8988T (cell line): ENCODE data around the gene CACNB2.
"Not testable (repeated sequence)": the region's sequence is repeated elsewhere in the genome, so short reads cannot be mapped to it uniquely, and the experiment has no call there.

ENCODE experiments used
- DNase-seq: peaks from one replicate; pipeline ENCODE4 v3.0.0; 2011

The CACNB2 gene

DNA sequence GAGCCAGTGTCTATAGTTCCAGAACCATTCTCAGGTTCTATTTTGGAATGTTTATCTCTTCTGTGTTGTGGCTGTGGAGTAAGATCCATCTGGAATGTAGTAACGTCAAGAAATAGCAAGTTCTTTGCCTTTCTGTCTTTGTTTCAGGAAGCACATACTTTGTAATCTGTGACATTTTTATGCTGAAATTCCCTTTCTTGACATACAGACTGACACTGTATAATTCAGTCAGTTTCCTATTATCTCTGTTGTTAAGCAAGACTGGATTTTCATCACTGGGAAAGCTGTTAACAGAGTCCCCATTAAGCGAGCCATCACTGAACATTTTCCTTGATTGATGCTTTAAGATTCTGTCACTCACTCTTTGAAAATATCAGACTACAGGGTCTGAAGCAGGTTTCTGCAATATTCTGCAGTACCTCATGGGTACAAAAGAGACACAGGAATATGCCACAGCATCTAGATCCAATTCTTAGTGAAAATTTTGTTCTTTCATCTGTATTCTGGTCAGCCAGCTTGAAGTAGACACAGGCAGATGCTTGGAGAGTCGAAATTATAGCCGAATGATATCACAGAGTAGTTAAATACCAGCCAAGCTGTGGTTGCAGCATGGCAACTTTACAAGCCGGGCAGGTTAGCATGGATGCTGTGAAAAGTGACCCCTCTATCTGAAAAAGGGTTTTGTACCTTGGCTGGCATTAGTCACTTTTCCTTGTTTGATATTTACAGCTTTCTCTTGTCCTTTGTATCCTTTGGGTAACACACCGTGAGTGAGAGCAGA is 62.6 kb downstream of the CACNB2 start:
- DNase-seq: no peak

DNA sequence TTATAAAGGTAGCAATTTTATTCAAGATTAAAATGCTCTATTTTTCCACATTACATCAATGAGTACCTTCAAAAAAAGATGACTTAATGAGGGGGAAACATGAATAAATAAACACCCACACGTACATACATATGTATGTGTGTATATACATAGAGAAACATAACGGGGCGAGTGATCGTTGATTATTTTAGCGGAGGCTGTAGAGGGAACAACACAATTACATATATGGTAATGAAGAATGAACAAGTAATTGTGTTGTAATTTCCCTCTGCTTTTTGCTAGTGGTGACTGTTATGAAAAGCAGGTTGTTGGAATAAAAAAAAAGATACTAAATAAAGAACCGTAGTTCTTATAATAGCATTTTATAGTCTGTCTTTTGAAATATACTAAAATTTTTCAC is 63.2 kb downstream of the CACNB2 start:
- no peak for DNase-seq

DNA sequence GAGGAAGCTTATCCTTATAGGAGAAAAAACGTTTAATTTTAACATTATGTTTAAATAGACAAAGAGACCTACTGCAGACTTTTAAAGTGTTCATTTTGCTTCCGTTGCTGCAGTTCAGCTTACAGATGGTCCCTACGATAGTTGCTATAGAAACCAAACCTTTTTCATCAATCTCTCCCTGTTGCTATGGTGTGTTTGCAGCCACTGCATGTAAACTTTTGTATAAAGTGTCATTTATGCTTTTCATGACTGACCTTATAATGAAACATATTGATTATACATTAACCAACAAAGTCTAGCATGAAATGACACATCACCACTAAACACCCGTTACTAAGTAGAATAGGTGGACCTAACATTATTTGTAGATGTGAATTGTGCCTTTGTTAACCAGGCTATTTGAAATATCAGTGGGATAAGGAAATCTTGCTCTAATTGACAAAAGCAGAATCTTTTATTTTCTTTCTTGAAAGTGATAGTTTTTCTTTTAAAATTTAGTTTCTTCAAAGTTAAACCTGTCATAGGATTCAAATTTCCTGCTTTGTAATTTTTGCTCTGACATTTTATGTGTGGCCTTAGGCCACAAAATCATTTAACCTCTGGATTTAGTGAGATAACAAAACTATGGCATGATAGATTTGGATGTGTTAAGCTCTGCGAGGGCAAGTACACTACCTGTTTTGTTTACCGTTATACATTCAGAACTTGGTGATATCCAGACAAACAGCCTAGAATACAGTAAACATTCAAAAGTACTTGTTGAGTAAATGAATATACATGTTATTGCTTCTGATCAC is 64.0 kb downstream of the CACNB2 start:
- no peak for DNase-seq

DNA sequence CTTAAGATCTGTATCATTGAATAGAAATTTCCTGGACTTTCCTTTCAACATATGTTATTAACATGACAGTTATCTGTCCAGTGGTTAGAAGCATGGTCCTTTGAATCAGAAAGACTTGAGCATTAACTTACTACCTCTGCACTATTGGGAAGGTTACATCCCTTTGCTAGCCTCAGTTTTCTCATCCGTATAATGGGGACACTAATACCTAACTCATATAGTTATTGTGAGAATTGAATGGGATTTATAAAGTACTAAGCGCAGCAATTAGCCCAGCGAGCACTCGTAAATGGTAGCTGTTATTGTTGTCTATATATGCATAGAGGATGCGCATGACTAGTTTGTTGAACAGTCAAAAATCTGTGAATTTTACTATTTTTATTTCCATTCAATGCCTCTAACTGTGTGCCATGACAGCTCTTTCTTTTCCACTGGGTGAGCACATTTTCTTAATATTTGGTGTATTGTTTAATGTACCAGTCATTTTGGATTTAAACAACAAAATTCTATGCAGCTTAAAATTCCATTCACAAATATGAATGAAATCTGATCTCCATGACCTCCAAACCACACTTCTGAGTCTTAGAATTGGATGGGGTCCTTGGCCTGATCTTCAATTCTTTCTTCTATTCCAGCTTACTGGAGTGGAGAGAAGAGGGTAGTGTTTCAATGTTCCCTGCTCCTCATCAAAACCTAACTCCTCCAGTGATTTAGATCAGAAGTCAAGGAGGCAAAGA is 65.0 kb downstream of the CACNB2 start:
- DNase-seq: no peak

DNA sequence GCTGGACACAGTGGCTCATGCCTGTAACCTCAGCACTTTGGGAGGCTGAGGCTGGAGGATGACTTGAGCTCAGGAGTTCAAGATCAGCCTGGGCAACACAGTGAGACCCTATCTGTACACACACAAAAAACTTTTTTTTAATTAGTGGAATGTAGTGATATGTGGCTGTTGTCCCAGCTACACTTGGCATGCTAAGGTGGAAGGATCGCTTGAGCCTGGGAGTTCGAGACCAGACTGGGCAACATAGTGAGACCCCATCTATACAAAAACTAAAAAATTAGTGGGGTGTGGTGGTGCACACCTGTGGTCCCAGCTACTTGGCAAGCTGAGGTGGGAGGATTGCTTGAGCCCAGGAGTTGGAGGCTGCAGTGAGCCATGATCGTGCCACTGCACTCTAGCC is 68.0 kb downstream of the CACNB2 start:
- not testable (repeated sequence) for DNase-seq

DNA sequence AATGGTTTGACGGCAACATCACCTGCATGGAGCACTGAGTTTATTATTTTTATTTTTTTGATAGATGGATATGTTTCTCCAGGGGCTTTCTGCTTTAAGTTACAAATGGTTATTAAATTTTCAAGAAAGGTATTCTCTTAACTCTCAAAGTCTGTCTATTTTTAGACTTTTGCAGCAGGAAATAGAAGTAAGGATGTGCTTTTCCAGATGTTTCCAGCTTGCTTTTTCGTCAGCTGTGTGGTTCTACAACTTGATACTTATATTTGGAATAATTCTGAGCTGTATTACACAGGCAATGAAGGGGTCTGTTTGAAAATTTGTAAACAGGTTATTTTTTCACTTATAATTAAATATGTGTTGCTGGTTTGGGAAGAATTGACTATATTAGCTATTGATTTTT is 69.0 kb downstream of the CACNB2 start:
- DNase-seq: no peak

DNA sequence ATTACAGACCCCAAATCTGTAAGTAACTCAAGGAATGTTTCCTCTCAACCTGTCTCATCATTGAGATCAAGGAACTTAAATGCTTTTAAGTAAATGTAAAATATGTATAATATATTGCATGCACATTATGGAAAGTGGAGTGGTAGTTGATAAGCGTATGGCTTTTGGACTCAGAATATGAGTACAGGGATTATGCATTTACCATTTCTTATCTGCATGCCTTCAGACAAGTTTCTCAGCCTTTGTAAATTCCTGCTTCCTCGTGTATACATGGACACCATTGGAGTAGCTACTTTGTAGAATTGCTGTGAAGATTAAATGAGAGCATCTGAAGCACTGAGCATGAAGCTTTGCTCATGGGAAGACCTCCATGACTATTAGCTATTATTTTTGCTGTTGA is 70.5 kb downstream of the CACNB2 start:
- DNase-seq: no peak

DNA sequence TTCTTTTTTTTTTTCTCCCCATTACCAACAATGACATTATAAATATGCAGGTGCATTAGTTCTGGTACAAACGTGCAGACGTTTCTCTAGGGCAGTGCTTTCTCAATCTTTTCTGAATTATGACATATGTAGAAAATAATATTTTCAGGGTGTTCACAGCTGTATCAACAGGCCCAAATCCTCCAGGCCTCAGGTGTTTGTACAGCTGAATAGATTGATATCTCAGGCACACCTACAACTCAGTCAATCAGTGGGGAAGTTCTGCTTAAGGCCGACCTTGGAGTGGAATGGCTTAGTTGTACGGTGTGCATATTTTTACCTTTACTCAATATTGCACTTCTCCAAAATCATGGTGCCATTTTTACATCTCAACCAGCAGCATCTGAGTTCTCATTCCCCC is 71.6 kb downstream of the CACNB2 start:
- no peak for DNase-seq

DNA sequence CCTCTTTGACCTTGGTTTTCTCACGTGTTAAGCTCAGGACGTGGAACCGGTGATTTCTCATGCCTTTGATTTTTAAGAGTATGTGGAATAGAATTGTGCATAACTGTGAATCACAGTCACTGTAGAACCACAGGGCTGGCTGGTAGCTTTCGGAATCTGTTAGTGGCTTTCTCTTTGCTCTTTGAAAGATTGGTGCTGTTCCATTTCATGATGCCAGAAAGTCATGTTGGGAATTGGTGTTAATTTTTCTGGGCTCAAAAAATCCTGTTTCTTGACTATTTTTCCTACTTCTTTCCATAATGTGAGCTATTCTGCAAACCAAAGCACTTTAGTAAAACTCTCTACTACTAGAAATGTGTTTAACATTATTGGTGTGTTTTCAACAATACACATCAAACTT is 73.0 kb downstream of the CACNB2 start:
- no peak for DNase-seq

DNA sequence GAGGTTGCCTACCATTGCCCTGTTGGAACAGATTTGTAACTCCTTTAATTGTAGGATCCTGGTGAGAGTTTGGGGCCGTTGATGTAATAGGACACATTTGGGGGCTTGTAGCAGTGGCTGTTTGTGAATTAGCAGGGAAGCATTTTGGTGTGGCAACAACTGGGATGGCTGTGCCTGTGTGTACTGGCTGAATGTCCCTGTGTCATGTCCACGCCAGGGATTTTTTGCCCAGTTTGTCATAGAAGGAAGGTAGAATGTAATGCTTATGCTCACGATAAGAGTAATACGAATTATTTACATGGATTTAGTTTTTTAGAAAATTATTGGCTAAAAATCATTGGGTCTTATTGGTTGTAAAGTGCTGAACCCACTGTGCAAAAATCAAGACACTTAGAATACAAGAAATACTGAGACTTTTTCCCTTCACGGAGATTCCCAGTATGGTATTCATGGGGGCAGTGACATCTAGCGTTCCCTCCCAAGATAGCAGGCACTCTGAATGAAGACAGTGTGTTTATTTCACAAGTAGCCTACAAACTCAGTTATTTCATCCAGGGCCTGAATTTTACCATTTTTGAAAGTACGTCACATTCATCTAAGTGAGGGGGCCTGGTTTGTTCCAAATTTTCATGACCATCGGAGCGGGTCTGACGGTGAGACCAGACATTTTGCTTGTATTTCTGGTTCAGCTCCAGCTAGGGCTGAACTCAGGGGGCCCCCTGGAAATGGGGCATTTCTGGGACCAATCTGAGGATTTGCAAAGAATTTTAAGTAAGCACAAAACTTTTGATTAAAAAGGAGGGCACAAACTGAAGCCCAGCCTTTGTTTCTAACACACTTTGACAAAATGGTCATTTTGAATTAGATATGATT is 74.7 kb downstream of the CACNB2 start:
- DNase-seq: no peak

DNA sequence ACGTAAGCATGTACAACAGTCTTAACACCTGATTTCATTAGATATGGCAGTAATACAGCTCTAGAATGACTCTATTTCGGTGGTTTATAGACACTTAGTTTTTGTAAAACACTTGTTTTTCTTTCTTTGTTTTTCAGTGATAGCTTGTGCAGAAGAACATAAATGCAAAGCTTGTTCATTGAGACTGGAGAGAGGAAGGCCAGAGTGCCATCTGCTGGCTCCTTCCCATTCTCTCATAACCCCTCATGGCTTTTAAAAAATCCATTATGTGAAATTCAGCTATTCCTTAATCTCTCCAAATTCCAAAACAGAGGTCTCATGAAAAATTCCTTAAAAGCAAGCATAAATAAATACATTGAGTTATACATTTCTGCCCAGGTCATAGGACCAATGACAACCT is 76.3 kb downstream of the CACNB2 start:
- DNase-seq: no peak

DNA sequence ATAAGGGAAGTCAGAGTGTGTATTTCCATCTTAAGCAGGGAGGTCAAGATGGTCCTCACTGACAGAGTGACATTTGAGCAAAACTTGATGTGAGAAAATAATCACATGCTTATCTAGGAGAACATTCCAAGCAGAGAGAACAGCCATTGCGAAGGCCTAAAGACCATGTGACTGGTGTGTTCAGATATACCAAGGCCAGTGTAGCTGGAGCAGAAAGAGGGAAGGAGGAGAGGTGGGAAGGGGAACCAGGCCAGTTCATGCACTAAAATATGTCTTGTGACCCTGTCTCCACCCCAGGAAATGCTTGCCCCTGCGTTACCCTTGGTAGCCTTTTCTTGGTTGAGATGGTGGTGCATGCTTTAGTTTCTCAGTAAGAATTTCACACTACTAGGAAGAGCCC is 77.4 kb downstream of the CACNB2 start:
- DNase-seq: no peak

DNA sequence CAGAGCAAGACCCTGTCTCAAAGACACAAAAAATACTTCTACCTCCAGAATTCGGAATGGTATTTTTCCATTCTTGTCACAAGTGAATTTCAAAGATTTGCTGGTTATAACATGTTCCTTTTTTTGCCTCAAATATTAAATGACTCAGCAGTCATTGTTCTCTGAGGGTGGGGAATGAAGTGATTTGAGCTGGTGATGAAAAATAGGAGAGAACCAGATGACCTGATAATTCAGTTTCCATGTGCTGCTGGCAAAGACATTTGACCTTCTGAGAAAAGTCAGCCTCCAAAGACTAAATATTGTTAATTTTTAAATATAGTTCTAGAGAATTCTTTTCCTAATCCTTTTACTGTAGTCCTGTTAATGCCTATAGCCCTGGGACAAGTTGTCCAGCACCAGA is 78.9 kb downstream of the CACNB2 start:
- DNase-seq: no peak

DNA sequence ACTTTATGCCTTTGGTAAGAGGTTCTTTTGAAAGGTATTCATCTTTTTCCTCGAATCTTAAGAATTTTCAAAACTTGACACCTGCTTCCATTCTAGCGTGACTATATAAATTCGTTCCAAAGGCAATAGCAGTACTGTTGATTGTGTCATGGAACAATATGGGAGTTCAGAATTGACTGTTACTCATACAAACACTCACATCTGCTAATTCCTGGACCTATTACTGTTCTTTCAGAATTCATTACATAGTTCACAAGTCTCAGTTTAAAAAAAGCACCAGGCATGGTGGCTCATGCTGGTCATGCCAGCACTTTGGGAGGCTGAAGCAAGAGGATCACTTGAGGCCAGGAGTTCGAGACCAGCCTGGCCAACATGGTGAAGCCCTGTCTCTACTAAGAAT is 80.9 kb downstream of the CACNB2 start:
- no peak for DNase-seq

DNA sequence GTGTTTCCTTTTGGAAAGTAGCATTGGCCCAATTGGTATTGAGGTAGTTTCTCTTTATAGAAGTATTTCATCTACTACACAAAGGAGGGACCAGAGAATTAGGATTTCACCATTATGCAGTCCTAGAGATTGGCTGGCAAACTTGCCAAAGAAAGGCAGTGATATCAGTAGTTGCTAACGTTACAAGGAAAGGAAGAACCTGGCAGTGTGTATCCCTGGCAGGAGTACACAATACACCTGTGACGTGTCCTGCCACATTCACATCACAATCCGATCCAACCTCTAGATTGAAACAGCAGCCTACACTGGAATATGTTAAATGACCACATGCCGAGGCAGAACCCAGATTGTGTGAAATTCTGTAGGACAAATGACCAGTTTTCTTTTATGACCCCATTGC is 81.7 kb downstream of the CACNB2 start:
- no peak for DNase-seq

DNA sequence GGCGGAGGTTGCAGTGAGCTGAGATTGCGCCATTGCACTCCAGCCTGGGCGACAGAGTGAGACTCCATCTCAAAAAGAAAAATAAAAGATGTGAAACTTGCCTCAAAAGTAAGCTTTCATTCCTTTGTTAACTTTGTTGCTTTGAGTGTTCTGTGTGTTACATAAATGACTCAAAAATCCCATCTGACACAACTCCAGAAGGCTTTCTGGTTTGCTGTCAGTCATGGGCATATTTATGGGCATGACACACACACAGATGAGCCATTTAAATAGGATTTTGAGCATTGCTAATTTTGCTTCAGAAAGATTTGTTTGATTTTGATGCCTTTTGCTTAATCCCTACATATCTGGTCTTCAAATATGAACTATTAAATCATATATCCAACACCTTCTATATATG is 82.6 kb downstream of the CACNB2 start:
- no peak for DNase-seq

DNA sequence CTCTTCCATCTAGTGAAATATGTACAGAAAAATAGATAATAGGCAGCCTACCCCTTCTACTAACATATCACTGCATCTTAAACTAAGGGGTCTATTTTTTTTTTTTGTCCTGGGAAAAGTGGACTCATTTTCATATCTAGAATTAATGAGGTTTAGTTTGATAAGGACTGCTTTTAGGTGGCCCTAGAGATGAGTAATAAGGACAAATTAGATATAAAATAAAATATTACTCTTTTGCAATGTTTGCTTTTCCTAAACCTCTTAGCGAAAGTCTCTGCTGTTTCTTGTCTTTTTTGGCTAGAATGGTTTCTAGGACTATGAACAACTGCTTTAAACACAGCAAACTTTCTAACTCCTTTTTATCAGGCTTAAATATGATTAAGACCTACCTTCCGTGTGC is 83.7 kb downstream of the CACNB2 start:
- no peak for DNase-seq

DNA sequence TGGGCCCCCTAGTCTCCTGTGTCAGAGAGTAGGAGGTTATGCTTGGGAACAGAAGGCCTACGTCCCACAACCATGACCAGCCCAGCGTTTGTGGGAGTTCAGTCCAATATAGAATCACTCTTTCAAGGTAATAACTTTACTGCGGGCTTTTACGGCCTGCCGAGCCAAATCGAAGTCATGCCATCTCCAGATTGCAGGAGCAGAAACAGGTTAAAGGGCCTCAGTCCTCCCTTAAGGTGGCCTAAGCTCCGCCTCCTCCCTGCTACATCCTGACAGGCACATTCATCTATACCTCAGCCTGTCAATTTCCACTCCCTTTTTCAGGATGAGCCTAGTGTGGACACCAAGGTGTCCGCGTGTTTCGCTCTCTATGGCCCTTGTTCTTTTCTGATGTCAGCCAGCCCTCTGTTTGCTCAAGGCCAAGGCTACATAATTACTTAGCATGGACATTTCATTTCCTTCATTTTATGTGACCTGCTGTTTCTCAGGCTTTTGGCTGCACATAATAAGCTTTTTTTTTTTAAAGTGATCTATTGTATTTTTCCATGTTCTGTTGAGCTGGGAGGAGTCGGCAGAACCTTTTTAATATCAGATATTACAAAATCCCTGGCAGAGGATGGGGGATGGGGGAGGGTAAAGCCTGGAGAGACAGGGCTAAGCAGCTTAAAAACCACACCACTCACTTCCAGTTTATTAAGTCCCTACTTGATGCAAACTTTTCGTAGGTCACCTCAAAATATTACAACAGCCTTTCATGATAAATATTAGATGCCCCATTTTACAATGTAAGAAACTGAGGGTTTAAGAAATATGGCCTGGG is 84.6 kb downstream of the CACNB2 start:
- no peak for DNase-seq

DNA sequence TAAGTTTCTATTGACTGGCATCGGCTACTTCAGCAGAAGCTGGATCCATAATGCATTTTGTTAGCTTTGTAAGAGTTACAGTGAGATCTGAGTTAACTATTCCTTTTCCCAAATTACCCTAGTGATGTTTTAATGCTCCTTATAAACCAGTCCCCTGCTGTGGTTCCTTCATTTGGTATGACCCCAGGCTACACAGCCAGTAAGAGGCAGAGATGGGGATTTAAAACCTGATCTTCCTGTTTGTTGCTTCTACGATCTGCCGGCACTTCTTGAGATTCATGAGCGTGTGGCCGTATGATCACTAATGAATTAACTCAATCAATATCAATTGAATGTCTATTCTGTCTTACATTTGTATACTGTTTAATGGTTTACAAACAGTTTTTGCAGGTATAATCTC is 86.1 kb downstream of the CACNB2 start:
- DNase-seq: no peak

DNA sequence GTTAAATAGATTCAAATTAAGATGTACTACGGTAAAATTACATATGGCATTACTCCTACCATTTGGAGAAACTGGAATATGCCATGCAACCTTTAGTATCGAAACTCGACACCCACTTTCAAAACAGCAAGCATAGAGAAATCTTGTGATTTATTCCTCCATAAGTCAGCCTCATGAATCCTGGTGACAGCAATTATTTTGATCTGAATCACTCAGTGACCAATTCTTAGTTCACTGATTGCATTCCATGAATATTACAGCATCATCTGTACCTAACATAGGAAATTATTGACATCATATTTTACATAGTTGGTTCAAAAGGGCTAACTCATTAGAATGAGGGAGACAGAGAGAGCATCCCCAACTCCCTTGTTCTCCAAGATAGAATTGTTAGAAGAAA is 89.6 kb downstream of the CACNB2 start:
- DNase-seq: no peak

DNA sequence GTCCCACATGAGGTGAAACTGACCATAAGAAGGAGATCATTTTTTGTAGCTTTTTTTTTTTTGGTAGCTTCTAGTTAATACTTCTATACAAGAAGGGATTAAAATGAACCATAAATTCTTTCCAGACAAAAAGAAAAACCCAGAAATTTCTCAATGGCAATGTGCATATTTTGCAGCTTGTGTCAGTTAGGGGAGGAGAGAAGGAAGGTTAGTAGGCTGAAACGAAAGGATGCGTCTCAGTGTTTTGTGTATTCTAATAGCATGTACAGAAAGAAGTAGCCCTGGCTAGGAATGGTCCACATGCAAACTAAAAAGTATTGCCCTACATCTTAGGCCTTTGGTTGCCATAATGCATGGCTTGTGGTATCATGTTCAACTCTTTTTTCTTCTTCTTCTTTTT is 90.6 kb downstream of the CACNB2 start:
- DNase-seq: no peak

DNA sequence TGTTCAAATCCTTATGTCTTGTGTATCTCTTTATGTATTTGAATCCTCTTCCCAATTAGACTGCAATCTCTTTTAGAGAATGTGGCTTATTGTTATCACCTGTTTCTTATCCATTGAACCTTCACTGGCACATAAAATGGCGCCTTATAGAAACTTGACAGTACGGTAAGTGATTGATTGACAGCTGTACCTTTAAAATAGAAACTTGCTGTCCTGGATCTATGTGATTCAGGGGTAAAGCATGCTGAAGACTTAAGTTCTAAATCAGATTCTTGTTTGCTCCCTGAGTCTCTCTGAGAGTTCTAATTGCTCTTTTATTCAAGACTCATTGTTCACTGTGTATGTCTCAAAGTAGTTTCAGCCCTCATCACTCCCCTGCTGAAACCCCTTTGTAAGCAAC is 91.3 kb downstream of the CACNB2 start:
- DNase-seq: no peak
